Body of pancreas (tissue), 4 donors: ENCODE measurements around the gene CDCA8. TPM values are rescaled to one million over a fixed set of nuclear protein-coding genes. Genes with fewer than 3 reads are reported as not detected.

Experiments
- ATAC-seq: fragments of 150-250 bp; one replicate; pipeline ENCODE4 v1.9.1; 2016
- DNase-seq, 4 donors: peaks; one replicate each; pipeline ENCODE4 v3.0.0-alpha.2; 2019
- H3K27ac ChIP-seq, 4 donors: fragments of 200-600 bp; sonication (generic); 1 replicate in 3 of 4; 2 replicates in 1 of 4; pipeline versions ENCODE4 v1.5.1 to v1.6.1; 2016 to 2019; ENCODE audit warnings: mild to moderate bottlenecking in 1 of 4, mixed read lengths in 1 of 4, moderate library complexity in 1 of 4
- H3K27me3 ChIP-seq, 2 donors: fragments of 200-600 bp; sonication (generic); one replicate each; pipeline ENCODE4 v1.6.0; 2016; ENCODE audit warnings: mild to moderate bottlenecking in 1 of 2
- H3K36me3 ChIP-seq, 2 donors: fragments of 200-600 bp; sonication (generic); replicated peaks in 1 of 2; 2 replicates each; pipeline ENCODE4 v1.5.1; 2016; ENCODE audit warnings: low read depth in 2 of 2; ENCODE audit not compliant: insufficient read depth in 1 of 2
- H3K4me1 ChIP-seq: fragments of 200-600 bp; sonication (generic); one replicate; pipeline ENCODE4 v1.6.0; 2016
- H3K4me3 ChIP-seq, 2 donors: fragments of 200-600 bp; sonication (generic); 1 replicate in 1 of 2; 2 replicates in 1 of 2; pipeline ENCODE4 v1.5.1; 2016 to 2019
- H3K9me3 ChIP-seq, 3 donors: fragments of 200-600 bp; sonication (generic); 1 replicate in 2 of 3; 2 replicates in 1 of 3; pipeline ENCODE4 v1.5.1; 2016
- CTCF ChIP-seq, 7 experiments: fragments of 450-650 bp in 4 of 7; fragments of 200-600 bp in 3 of 7; sonication (generic) in 3 of 7; IDR thresholded peaks; one replicate each; pipeline ENCODE4 v1.5.1; 2016 to 2019; ENCODE audit warnings: antibody characterized with exemption in 7 of 7
- POLR2A ChIP-seq, 3 donors: fragments of 450-650 bp; IDR thresholded peaks; one replicate each; pipeline ENCODE4 v1.6.1; 2016; ENCODE audit warnings: antibody characterized with exemption in 3 of 3, mild to moderate bottlenecking in 2 of 3
- WGBS, 2 donors: methylation state at CpG; one replicate each; pipeline ENCODE4 v1.1.5; 2017; 5-methylcytosine and 5-hydroxymethylcytosine counted together
- intact Hi-C: fragments of 100-400 bp; cut with DNase I; formaldehyde crosslinking; loops from one replicate; pipeline ENCODE4 v1.15.1; 2023
- small RNA-seq: library from RNA; depleted of rRNA; stranded (forward); fragments of <200 nt; gene quantifications from one replicate; pipeline ENCODE3, GENCODE V24; 2016
- total RNA-seq, 2 donors: library from RNA; depleted of rRNA; stranded (reverse); fragments of >200 nt; gene quantifications; one replicate each; pipeline ENCODE4 v1.1.0, GENCODE V29; 2016

The CDCA8 gene
- total RNA-seq, 2 donors from 2014 or later = not detected

DNA sequence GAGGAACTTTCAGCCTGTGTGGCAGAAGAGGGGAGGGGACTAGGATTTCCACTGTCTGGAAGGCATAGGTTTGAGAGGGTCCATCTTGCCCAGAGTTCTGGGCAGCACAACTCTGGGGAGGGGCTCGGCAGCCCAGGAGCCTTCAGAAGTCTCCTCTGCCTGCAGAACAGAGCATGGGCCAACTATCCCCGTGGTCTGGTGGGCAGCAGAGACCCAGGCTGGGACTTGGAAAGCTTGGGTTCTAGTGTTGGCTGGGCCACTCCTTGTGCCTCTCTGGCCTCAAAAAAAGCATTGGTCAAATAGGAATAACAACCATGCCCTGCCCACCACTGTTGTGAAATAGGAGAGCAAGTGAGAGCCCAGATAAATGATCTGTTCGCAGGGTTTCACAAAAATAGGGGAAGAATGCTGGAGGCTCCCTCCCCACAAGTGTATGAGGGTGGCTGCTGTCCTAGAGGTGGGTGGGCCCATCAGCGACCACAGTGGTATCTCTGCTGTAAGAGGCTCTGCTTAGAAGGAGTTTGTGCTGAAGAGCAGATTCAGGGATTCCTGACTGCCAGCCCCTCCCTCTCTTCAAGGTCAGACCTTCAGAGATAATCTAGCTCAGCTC, 63.7 kb downstream of the CDCA8 start:
- Histone ChIP-seq H3K27me3 (peaks cover 0 to 8% of the 10 kb centered on the region in 2 donors), H3K4me3 (no peak overlapping the region), H3K9me3 (no peaks in the 10 kb centered on the region), H3K36me3 (no peaks in the 10 kb centered on the region), H3K27ac (no peak overlapping the region), H3K4me1 (peaks cover 3% of the 10 kb centered on the region)
- DNase-seq (no peak), ATAC-seq (no peak)
- intact Hi-C loops = no loop called here
- TF ChIP-seq POLR2A (IDR thresholded peaks at IDR 0.05) = no peak
- no peak for TF ChIP-seq CTCF (IDR thresholded peaks at IDR 0.05)
- 43 to 71% methylated on average over 2 to 4 of the region's 4 CpGs for WGBS, 2 donors

Small RNAs within 50 kb of the gene (small RNA-seq; reads per million reads assigned to genes)
- gene RF00019 = not detected

Other genes starting within 250 kb of the CDCA8 start
- gene ZC3H12A, start 217.9 kb upstream of the CDCA8 start, total RNA-seq = 10 to 100 TPM; 12.2 to 31.6 TPM
- gene MEAF6, start 177.8 kb upstream of the CDCA8 start, total RNA-seq = 10 to 100 TPM; 36.3 to 43.5 TPM
- 10 to 100 TPM in 1 of 2 donors, 1 to 10 TPM in 1; 7.0 to 33.9 TPM for gene SNIP1, start 138.2 kb upstream of the CDCA8 start, total RNA-seq
- 10 to 100 TPM; 16.5 to 19.5 TPM for gene DNALI1, start 135.6 kb upstream of the CDCA8 start, total RNA-seq
- 10 to 100 TPM; 22.8 to 33.0 TPM for gene GNL2, start 96.6 kb upstream of the CDCA8 start, total RNA-seq
- gene RSPO1, start 57.6 kb upstream of the CDCA8 start, total RNA-seq = 1 to 10 TPM in 1 of 2 donors, under 1 TPM in 1; 0.66 to 1.0 TPM
- 1 to 10 TPM; 1.6 to 2.0 TPM for gene EPHA10, start 72.6 kb downstream of the CDCA8 start, total RNA-seq
- gene MANEAL, start 101.3 kb downstream of the CDCA8 start, total RNA-seq = 1 to 10 TPM in 1 of 2 donors, under 1 TPM in 1; 0.99 to 6.2 TPM
- gene C1orf122, start 115.3 kb downstream of the CDCA8 start, total RNA-seq = 10 to 100 TPM; 26.2 to 71.9 TPM
- gene YRDC, start 115.7 kb downstream of the CDCA8 start, total RNA-seq = 10 to 100 TPM in 1 of 2 donors, 1 to 10 TPM in 1; 6.2 to 11.9 TPM
- 1 to 10 TPM; 1.3 to 3.9 TPM for gene MTF1, start 167.1 kb downstream of the CDCA8 start, total RNA-seq